ENCODE data around the gene CPLX4.

GRCh38 chr18:59267503-59268126, 50.8 kb downstream of the CPLX4 start:
- TF ChIP-seq SMC3 (IDR thresholded peaks at IDR 0.05; ENCODE audit: low read length) (no peak), ZNF589 (CRISPR knock-in tag; conservative IDR thresholded peaks at IDR 0.05) (no peak), CHD2 (IDR thresholded peaks at IDR 0.05; ENCODE audit: low read depth, low read length) (no peak), POLR2A (IDR thresholded peaks at IDR 0.05; ENCODE audit: insufficient read depth in 1 of 2, low read depth in 2 of 2, low read length in 2 of 2) (no peak), TBX3 (IDR thresholded peaks at IDR 0.05; ENCODE audit: borderline replicate concordance) (no peak), POLR2AphosphoS5 (IDR thresholded peaks at IDR 0.05; ENCODE audit: low read depth, low read length) (no peak), HDAC1 (CRISPR knock-in tag; IDR thresholded peaks at IDR 0.05) (no peak)
- TF ChIP-seq, protein P1, sequence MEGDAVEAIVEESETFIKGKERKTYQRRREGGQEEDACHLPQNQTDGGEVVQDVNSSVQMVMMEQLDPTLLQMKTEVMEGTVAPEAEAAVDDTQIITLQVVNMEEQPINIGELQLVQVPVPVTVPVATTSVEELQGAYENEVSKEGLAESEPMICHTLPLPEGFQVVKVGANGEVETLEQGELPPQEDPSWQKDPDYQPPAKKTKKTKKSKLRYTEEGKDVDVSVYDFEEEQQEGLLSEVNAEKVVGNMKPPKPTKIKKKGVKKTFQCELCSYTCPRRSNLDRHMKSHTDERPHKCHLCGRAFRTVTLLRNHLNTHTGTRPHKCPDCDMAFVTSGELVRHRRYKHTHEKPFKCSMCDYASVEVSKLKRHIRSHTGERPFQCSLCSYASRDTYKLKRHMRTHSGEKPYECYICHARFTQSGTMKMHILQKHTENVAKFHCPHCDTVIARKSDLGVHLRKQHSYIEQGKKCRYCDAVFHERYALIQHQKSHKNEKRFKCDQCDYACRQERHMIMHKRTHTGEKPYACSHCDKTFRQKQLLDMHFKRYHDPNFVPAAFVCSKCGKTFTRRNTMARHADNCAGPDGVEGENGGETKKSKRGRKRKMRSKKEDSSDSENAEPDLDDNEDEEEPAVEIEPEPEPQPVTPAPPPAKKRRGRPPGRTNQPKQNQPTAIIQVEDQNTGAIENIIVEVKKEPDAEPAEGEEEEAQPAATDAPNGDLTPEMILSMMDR (CRISPR knock-in tag; IDR thresholded peaks at IDR 0.05): no peak
- TF ChIP-seq, protein P2, sequence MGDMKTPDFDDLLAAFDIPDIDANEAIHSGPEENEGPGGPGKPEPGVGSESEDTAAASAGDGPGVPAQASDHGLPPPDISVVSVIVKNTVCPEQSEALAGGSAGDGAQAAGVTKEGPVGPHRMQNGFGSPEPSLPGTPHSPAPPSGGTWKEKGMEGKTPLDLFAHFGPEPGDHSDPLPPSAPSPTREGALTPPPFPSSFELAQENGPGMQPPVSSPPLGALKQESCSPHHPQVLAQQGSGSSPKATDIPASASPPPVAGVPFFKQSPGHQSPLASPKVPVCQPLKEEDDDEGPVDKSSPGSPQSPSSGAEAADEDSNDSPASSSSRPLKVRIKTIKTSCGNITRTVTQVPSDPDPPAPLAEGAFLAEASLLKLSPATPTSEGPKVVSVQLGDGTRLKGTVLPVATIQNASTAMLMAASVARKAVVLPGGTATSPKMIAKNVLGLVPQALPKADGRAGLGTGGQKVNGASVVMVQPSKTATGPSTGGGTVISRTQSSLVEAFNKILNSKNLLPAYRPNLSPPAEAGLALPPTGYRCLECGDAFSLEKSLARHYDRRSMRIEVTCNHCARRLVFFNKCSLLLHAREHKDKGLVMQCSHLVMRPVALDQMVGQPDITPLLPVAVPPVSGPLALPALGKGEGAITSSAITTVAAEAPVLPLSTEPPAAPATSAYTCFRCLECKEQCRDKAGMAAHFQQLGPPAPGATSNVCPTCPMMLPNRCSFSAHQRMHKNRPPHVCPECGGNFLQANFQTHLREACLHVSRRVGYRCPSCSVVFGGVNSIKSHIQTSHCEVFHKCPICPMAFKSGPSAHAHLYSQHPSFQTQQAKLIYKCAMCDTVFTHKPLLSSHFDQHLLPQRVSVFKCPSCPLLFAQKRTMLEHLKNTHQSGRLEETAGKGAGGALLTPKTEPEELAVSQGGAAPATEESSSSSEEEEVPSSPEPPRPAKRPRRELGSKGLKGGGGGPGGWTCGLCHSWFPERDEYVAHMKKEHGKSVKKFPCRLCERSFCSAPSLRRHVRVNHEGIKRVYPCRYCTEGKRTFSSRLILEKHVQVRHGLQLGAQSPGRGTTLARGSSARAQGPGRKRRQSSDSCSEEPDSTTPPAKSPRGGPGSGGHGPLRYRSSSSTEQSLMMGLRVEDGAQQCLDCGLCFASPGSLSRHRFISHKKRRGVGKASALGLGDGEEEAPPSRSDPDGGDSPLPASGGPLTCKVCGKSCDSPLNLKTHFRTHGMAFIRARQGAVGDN (CRISPR knock-in tag; IDR thresholded peaks at IDR 0.05): no peak
- TF ChIP-seq, protein P3, sequence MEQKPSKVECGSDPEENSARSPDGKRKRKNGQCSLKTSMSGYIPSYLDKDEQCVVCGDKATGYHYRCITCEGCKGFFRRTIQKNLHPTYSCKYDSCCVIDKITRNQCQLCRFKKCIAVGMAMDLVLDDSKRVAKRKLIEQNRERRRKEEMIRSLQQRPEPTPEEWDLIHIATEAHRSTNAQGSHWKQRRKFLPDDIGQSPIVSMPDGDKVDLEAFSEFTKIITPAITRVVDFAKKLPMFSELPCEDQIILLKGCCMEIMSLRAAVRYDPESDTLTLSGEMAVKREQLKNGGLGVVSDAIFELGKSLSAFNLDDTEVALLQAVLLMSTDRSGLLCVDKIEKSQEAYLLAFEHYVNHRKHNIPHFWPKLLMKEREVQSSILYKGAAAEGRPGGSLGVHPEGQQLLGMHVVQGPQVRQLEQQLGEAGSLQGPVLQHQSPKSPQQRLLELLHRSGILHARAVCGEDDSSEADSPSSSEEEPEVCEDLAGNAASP (CRISPR knock-in tag; IDR thresholded peaks at IDR 0.05; ENCODE audit: borderline replicate concordance): no peak
